Measurements from ENCODE around the gene MIEN1. TPM values are rescaled to one million over a fixed set of nuclear protein-coding genes. Genes with fewer than 3 reads are reported as not detected.

Gene MIEN1
- total and polyA plus RNA-seq, 2 of the 13 experiments (the other 11 are each of a cell fraction or from before 2014, with no cell fraction given): 40.6 to 56.6 TPM

GRCh38 chr17:39750131-39751015, 20.0 kb upstream of the MIEN1 start (continued):
- peak; percentile 60 for TF ChIP-seq AGO2 (optimal IDR thresholded peaks at IDR 0.05; ENCODE audit: low read depth, low read length)
- TF ChIP-seq MIER3 (CRISPR knock-in tag; IDR thresholded peaks at IDR 0.05; ENCODE audit: borderline replicate concordance): 0 out of 2 replicates have a peak, but pooled peaks have one; percentile 11
- TF ChIP-seq, protein P1, sequence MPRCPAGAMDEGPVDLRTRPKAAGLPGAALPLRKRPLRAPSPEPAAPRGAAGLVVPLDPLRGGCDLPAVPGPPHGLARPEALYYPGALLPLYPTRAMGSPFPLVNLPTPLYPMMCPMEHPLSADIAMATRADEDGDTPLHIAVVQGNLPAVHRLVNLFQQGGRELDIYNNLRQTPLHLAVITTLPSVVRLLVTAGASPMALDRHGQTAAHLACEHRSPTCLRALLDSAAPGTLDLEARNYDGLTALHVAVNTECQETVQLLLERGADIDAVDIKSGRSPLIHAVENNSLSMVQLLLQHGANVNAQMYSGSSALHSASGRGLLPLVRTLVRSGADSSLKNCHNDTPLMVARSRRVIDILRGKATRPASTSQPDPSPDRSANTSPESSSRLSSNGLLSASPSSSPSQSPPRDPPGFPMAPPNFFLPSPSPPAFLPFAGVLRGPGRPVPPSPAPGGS (CRISPR knock-in tag; IDR thresholded peaks at IDR 0.05): peak; percentile 61
- 0 out of 2 replicates have a peak, but pooled peaks have one; percentile 84 for TF ChIP-seq DNMT1 (CRISPR knock-in tag; IDR thresholded peaks at IDR 0.05)
- no peak for TF ChIP-seq REXO4 (CRISPR knock-in tag; IDR thresholded peaks at IDR 0.05; ENCODE audit: borderline replicate concordance)
- peak; percentile 49; the same call in 1 of the 2 replicates for TF ChIP-seq HINFP (CRISPR knock-in tag; IDR thresholded peaks at IDR 0.05; ENCODE audit: low read depth)
- peak; percentile 69 for TF ChIP-seq ARID4A (CRISPR knock-in tag; IDR thresholded peaks at IDR 0.05; ENCODE audit: borderline replicate concordance)
- 0 out of 2 replicates have a peak, but pooled peaks have one; percentile 34 for TF ChIP-seq ZNF639 (CRISPR knock-in tag; conservative IDR thresholded peaks at IDR 0.05)
- no peak for TF ChIP-seq ZNF3 (CRISPR knock-in tag; IDR thresholded peaks at IDR 0.05)
- TF ChIP-seq ZBTB4 (CRISPR knock-in tag; IDR thresholded peaks at IDR 0.05; ENCODE audit: borderline replicate concordance): peak; percentile 29; the same call in 1 of the 2 replicates
- TF ChIP-seq, protein P2, sequence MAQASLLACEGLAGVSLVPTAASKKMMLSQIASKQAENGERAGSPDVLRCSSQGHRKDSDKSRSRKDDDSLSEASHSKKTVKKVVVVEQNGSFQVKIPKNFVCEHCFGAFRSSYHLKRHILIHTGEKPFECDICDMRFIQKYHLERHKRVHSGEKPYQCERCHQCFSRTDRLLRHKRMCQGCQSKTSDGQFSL (CRISPR knock-in tag; IDR thresholded peaks at IDR 0.05): peak; percentile 81
- TF ChIP-seq TBX2 (CRISPR knock-in tag; IDR thresholded peaks at IDR 0.05; ENCODE audit: borderline replicate concordance): peak; percentile 78; the same call in 1 of the 2 replicates

Measured in HepG2 (cell line).